T1000 (cell line): ENCODE measurements around the gene UNKL.

Experiments
- DNase-seq: peaks from one replicate; lab custom pipeline; 2025; ENCODE audit warnings: mixed read lengths; lab: John Stamatoyannopoulos, UW

UNKL gene

DNA sequence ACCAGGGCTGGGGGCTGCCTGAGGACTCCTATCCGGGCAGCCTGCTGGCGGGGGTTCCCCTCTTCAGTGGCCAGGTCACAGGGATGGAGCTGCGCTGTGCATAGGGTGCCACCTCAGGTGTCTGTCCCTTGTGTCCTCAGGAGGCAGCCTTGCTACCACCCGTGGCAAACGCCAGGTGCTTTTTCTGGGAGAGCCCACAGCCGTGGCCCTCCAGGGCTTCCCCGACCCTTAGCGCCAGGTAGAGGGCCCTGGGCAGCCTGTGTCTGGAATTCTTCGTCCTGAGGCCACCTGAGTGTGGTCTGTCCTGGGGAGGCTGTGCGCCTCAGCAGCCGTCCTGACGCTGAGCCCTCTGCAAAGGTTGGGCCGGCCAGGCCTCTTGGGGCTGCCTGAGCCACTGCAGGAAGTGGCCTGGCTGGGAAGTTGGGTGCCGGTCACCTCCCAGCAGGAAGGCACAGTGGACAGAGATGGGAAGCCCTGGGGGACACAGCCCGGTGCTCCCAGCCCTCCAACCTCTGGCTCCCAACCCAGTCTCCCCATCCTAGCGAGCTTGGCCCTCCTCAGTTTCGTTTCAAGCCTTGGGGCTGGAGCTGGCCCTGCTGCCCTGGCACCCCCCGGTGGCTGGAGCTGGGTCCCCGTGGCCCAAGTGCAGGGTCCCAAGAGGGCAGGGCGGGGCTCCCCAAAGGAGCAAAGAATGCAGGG, 88.7 kb downstream of the UNKL start:
- no peak for DNase-seq

DNA sequence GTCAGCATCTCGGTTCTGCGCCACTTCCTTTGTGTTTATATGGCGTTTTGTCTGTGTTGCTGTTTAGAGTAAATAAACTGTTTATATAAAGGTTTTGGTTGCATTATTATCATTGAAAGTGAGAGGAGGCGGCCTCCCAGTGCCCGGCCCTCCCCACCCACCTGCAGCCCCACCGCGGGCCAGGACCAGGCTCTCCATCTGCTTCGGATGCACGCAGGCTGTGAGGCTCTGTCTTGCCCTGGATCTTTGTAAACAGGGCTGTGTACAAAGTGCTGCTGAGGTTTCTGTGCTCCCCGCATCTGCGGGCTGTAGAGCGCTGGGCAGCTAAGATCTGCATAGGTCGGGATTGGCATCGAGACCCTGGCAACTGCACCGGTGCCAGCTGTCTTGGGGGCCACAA, 89.2 kb downstream of the UNKL start:
- no peak for DNase-seq

DNA sequence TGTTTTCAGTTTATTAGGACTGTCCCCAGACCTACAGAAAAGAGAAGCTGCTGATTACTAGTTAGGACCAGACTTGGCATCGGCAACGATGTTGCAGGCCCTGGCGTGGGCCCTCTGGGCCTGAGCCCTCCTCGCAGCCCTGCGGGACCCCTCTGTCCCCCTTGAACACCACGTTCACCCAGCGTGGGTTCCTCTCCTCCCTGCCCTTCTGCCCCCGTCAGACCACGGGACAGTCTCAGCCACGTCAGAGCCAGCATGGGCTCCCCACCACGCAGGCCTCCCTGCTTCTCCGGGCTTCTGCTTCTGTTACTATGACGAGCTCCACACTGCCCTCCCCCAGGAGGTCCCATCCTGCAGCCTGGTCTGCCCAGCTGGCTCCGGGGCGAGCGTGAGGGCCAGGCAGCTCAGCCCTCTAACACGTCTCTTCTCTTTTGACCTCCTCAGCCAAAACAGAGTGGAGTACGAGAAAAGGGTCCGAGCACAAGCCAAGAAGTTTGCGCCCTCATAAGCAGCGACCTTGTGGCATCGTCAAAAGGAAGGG, 90.1 kb downstream of the UNKL start:
- no peak for DNase-seq

DNA sequence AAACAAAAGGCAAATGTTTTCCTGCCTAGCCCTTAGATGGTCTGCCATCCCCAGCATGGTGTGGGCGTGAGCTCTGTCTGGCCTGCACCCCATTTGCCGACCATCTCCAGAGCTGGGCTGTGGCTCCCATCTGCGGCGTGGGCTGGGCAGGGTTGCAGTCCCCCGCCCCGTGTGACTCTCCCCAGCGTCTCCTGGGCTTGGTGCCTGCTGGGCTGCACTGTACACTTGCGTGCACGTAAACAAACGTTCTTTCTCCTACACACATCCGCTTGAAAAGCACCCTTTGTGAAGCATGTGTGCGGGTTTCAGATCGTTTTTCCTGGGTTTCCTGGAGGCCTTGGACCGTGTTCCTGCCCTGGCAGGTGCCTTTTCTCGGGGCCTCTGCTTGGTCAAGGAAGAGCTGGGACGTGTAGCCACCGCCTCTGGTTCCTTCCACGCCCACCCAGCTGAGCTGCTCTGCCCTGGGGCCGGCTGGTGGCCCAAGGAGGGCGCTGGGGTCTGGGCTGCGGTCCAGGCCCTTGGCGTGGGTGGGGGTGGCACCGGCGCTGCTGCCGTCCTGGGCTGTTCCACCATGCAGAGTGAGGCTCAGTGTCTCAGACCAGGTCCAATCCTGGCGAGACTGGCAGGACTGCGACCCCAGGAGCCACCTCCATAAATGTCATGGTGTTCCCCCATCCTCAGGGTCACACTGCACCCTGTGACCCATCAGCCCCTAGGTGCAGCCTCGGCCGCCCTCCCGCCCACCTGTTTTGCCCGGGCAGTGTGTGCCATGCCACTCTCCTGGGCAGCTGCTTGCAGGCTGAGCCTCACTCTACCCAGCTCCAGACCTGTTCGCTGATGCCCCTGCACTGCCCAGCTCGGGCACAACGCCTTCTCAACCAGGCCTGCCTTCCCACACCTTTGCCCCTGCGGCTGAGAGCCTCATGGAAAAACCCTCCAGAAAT, 90.9 kb downstream of the UNKL start:
- no peak for DNase-seq

DNA sequence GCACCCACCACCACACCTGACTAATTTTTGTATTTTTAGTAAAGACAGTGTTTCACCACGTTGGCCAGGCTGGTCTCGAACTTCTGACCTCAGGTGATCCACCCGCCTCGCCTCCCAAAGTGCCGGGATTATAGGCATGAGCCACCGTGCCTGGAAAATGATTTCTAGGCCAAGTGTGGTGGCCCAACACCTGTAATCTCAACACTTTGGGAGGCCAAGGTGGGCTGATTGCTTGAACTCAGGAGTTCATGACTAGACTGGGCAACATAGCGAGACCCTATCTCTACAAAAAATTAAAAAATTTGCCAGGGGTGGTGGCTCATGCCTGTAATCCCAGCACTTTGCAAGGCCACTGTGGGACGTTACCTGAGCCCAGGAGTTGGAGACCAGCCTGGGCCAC, 92.1 kb downstream of the UNKL start:
- DNase-seq, result no peak

DNA sequence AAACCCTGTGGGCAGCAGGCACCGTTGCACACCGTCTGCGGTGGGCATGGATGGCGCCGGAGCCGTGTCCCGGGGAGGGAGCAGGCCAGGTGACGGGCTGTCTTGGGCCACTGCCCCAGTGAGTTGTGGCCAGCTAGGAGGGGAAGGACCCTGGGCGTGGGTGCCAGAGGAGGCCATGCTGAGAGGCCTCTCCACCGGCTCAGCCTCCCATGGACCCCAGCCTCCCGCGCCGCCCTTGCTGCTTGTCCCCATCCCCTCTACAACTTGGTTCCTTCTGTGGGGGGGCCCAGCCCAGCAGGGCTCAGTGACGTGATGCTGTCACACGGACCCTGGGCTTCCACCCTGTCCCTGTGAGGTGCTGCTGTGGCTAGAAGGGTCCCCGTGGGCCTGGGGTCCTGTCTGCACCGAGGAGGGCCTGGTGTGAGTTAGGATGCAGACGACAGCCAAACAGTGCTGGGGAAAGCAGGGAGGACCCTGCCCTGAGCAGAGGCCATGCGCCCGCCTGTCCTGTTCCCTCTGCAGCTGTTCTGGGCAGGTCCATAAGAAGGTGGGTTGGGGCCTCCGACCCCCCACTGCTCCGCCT, 93.8 kb downstream of the UNKL start:
- no peak for DNase-seq

DNA sequence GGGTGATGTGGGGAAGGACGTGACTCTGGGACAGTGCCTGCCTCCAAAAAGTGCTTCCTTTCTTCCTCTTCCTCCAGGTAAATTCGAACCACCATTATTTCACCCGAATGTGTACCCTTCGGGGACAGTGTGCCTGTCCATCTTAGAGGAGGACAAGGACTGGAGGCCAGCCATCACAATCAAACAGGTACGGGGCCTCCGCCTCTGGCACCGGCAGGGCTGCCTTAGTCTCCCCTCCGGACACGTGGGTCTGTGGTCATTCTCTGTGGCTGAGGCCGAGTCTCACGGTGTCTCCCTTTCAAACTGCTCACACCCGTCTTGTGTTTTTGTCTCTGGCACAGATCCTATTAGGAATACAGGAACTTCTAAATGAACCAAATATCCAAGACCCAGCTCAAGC, 94.4 kb downstream of the UNKL start:
- DNase-seq, result no peak

DNA sequence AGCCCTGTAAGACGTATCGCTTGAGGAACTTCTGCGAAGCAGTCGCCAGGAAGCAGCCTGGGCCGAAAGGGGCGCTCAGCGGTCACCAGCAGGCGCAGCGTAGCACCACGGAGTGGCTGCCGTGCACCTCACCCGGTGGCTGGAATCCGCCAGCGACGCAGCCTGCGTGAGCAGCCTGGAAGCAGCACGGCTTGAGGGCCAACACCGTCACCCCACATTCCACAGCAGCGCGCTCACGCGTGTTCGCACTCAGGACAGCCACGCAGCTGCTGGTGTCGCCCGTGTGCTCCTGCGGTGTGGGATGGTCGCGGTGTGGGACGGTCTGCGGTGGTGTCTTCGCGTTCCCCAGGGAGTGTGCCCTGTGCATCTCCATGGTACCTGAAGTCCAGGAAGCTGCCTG, 95.5 kb downstream of the UNKL start:
- no peak for DNase-seq

DNA sequence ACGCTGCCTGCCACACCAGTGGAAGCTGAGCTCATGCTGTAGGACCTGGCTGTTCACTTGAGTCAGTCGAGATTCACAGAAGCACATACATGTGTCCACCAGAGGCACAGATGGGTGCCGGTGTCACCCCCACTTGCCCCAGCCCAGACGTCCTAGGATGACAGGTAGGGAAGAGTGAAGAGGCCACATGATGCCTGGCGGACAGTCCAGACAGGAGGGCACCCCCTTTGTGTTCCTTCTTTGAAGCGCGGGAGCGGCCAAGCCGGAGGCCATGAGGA, 96.3 kb downstream of the UNKL start:
- no peak for DNase-seq

DNA sequence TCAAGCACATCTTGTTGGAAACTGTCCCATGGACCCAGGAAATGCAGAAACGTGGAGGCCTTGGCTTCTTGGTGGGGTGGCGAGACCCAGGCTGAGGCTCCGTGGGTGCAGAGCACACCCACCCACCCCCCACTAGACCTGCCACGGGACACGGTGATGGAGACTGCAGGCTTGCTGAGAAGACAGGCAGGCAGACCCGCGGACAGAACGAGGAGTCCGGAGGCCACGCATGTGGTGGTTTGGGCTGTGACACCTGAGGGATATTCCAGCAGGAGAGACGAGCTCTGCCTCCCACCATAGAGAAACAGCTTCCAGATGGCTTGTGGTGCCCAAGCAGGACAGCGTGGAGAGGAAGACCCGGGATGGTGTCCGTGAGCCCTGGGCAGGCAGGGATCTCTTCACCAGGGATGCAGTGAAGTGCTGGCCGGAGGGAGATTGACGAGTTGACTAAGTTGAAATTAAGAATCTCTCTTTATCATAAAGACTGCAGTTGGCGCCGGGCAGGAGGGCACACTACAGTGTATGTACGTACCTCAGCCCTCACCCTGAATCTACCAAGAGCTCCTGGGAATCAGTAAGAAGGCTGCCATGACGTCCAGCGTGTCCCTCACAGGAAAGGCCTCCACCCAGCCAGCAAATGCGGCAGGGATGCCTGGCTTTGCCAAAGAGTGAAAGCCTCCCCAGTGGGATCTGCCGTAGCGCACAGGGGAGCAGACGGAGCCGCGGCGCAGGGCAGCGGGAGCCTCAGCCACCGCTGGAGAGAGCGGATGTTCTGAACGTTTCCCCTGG, 96.8 kb downstream of the UNKL start:
- no peak for DNase-seq

DNA sequence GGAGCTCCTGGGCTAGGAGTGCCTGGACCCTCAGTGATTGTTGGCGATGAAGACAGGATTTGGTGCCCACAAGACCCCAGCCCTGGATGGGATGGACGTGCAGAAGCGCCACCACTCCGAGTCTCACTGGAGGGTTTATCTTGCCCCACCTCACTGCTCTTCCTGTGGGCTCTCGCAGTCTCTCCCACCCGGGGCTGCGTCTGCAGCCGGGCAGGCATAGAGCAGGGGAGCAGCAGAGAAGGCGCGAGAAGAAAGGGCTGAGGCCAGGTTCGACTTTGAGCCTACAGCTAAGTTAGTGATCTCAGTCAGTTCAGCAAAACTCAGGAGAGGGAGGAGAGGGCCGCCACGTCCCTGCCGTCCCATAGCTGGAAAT, 98.5 kb downstream of the UNKL start:
- DNase-seq, result no peak

DNA sequence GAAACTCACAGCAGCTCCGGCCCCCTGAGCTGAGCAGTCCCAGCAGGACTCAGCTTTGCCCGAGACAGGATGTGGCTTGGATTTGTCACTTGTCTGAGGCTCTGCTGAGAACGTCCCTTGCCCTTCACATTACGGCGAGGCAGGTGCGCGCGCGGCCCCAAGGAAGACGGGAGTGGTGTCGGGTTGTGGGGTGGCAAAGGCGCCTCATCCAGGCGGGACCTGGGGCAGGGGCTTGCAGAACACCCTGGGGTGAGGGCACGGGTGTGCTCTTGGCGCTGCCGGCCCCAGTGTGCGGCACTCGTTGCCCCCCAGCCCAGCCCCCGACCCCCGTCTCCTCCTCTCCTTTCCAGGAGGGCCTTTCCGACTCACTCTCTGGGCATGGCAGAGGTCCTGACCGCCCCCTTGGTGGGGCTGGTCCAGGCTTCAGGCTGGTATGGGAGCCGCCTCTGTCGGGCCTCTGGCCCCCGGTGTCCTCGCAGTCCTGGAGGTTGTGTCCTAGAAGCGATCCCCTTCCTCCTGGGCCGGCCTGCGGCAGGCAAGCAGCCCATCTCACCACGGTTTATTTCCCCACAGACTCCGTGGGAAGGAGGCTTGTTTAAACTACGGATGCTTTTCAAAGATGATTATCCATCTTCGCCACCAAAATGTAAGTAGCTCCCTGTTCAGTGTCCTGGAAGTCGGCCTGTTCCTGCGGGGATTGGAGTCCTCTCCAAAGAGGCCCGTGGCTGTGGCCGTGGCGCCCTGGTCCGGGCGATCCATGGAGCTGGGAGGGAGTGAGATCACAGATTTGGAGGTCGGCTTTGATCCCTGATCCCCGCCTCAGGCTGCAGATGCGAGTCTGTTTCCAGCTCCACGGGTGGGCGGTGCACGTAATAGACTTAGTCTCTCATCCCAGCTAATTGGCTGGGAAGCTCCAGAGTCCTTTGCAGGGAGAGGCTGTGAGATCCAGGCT, 99.1 kb downstream of the UNKL start:
- DNase-seq, result no peak

DNA sequence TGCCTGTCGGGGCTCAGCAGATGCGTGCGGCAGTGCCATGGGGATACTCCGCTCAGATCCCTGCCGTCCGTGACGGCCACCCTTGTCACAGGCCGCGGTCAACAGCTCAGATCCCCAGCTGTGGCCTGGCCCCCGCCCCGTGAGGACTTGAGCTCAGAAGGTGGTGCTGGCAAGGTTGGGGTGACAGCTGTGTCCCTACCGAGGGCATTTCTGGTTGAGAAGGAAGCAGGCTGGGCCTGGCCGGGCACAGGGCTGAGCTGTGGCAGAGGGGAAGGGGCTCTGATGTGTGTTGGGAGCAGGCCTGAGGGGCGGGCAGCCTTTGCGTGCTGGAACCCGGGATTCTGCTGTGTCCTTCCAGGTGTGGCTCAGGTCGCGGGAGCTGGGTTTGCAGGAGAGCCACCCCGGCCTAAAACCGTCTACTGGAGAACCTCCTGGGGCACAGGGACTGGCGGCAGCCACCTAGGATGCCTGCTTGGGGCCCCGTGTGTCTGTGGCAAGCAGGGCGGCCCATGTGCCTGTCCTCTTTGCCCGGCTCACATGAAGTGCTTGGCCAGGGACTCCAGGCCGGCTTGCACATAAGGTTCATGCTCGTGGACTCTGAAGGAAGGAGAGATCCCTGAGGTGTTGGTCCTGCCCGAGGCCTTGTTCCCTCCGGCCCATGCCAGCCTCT, 100.0 kb downstream of the UNKL start:
- DNase-seq, result no peak

DNA sequence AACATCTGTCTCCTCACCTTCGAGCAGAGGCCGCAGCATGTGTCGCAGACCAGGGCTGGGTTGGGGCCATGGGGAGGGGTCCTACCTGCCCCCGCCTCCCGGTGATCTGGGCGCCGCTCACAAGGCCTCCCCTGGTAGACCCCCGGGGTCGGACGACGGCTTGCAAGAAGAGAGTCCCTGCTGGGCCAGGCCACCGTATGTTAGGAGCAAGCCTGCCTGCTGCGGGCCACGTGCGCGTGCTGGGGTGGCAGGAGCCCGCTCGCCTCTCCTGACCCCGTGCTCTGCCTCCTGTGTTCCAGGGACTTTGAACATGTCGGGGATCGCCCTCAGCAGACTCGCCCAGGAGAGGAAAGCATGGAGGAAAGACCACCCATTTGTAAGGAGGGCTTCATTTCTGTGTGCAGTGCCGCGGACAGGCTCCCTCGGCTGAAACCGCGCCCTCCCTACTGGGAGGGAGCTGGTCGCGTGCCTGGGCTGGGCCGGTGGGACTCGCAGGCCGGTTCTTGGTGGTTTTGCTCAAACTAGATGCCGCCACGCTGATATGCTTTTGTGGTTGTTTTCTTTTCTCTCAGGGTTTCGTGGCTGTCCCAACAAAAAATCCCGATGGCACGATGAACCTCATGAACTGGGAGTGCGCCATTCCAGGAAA, 100.7 kb downstream of the UNKL start:
- DNase-seq, result no peak
